ENCODE results near the gene MLKL.

The MLKL gene

GRCh38 chr16:74657870-74658642 is 42.6 kb downstream of the MLKL start:
- no peak for TF ChIP-seq GATA2 (IDR thresholded peaks at IDR 0.05; ENCODE audit: low read depth, low read length)
- no peak for TF ChIP-seq GATA3 (IDR thresholded peaks at IDR 0.05; ENCODE audit: low read depth, low read length)

GRCh38 chr16:74654536-74655050 is 46.1 kb downstream of the MLKL start:
- TF ChIP-seq GATA2 (IDR thresholded peaks at IDR 0.05; ENCODE audit: low read depth, low read length) (no peak), GATA3 (IDR thresholded peaks at IDR 0.05; ENCODE audit: low read depth, low read length) (no peak)

- TF ChIP-seq GATA2 (IDR thresholded peaks at IDR 0.05; ENCODE audit: low read depth, low read length) (no peak), GATA3 (IDR thresholded peaks at IDR 0.05; ENCODE audit: low read depth, low read length) (no peak)
These were observed 48.4 kb downstream of the MLKL start for GRCh38 chr16:74652249-74652648.

- TF ChIP-seq GATA2 (IDR thresholded peaks at IDR 0.05; ENCODE audit: low read depth, low read length), result no peak
- TF ChIP-seq GATA3 (IDR thresholded peaks at IDR 0.05; ENCODE audit: low read depth, low read length), result no peak
These were observed 48.8 kb downstream of the MLKL start for GRCh38 chr16:74651841-74652240.

GRCh38 chr16:74650966-74651567 is 49.6 kb downstream of the MLKL start:
- TF ChIP-seq GATA2 (IDR thresholded peaks at IDR 0.05; ENCODE audit: low read depth, low read length), result no peak
- TF ChIP-seq GATA3 (IDR thresholded peaks at IDR 0.05; ENCODE audit: low read depth, low read length), result no peak

- TF ChIP-seq GATA3 (IDR thresholded peaks at IDR 0.05; ENCODE audit: low read depth, low read length) (no peak), GATA2 (IDR thresholded peaks at IDR 0.05; ENCODE audit: low read depth, low read length) (no peak)
These were observed 50.7 kb downstream of the MLKL start for GRCh38 chr16:74649839-74650504.

GRCh38 chr16:74641969-74642368 is 58.7 kb downstream of the MLKL start:
- TF ChIP-seq GATA3 (IDR thresholded peaks at IDR 0.05; ENCODE audit: low read depth, low read length) (no peak), GATA2 (IDR thresholded peaks at IDR 0.05; ENCODE audit: low read depth, low read length) (no peak)

GRCh38 chr16:74637742-74638453 is 62.8 kb downstream of the MLKL start:
- TF ChIP-seq GATA3 (IDR thresholded peaks at IDR 0.05; ENCODE audit: low read depth, low read length) (no peak), GATA2 (IDR thresholded peaks at IDR 0.05; ENCODE audit: low read depth, low read length) (no peak)

GRCh38 chr16:74635303-74635702 is 65.4 kb downstream of the MLKL start:
- TF ChIP-seq GATA2 (IDR thresholded peaks at IDR 0.05; ENCODE audit: low read depth, low read length), result no peak
- no peak for TF ChIP-seq GATA3 (IDR thresholded peaks at IDR 0.05; ENCODE audit: low read depth, low read length)

- TF ChIP-seq GATA3 (IDR thresholded peaks at IDR 0.05; ENCODE audit: low read depth, low read length) (no peak), GATA2 (IDR thresholded peaks at IDR 0.05; ENCODE audit: low read depth, low read length) (no peak)
These were observed 67.0 kb downstream of the MLKL start for GRCh38 chr16:74633686-74634085.

- TF ChIP-seq GATA3 (IDR thresholded peaks at IDR 0.05; ENCODE audit: low read depth, low read length), result no peak
- no peak for TF ChIP-seq GATA2 (IDR thresholded peaks at IDR 0.05; ENCODE audit: low read depth, low read length)
These were observed 73.0 kb downstream of the MLKL start for GRCh38 chr16:74627506-74628220.

- TF ChIP-seq GATA2 (IDR thresholded peaks at IDR 0.05; ENCODE audit: low read depth, low read length) (no peak), GATA3 (IDR thresholded peaks at IDR 0.05; ENCODE audit: low read depth, low read length) (no peak)
These were observed 73.8 kb downstream of the MLKL start for GRCh38 chr16:74626741-74627416.
